OCI-LY1 (cell line): ENCODE results near the gene BMERB1.

Experiments used
- CTCF ChIP-seq: fragments of 200-600 bp; sonication (generic), shearing (Covaris generic); IDR thresholded peaks from 2 replicates; pipeline ENCODE4 v1.5.1; 2017; ENCODE audit warnings: mild to moderate bottlenecking, antibody characterized with exemption, low read length, moderate library complexity, mixed read lengths
- EZH2 ChIP-seq: fragments of 200-600 bp; sonication (generic), shearing (Covaris generic); IDR thresholded peaks from 2 replicates; pipeline ENCODE4 v1.8.0; 2017; ENCODE audit warnings: borderline replicate concordance, mixed run types, mild to moderate bottlenecking, antibody characterized with exemption, low read length, moderate library complexity, mixed read lengths

- no peak for TF ChIP-seq CTCF
- no peak for TF ChIP-seq EZH2
These were observed 90.6 kb downstream of the BMERB1 start for GRCh38 chr16:15524966-15525365.
